NCI-H146 treated with DMSO at 0.1 percent for 48 hours (cell line): ENCODE measurements around the gene HSH2D.

ENCODE experiments used
- DNase-seq: peaks from one replicate; lab custom pipeline; 2025; ENCODE audit not compliant: unreplicated experiment; lab: John Stamatoyannopoulos, UW

Gene HSH2D

GRCh38 chr19:16191216-16191908 lies 47.9 kb downstream of the HSH2D start:
- DNase-seq, result no peak

GRCh38 chr19:16193466-16193865 lies 50.0 kb downstream of the HSH2D start:
- no peak for DNase-seq

GRCh38 chr19:16197188-16197621 lies 53.7 kb downstream of the HSH2D start:
- DNase-seq, result no peak

- DNase-seq, result peak; percentile 97
Observed at GRCh38 chr19:16197622-16198369, 54.3 kb downstream of the HSH2D start, which contains the start of gene AP1M1. Gene AP1M1 (plus strand): TSS chr19:16197911. CDS start chr19:16198027, 116 bp downstream.

- DNase-seq, result no peak
Observed at GRCh38 chr19:16198370-16198651, 54.8 kb downstream of the HSH2D start.

GRCh38 chr19:16199275-16199932 lies 55.9 kb downstream of the HSH2D start:
- no peak for DNase-seq

- no peak for DNase-seq
Observed at GRCh38 chr19:16200038-16201010, 56.8 kb downstream of the HSH2D start.

- no peak for DNase-seq
Observed at GRCh38 chr19:16201011-16201391, 57.5 kb downstream of the HSH2D start.

GRCh38 chr19:16202320-16203255 lies 59.1 kb downstream of the HSH2D start:
- no peak for DNase-seq

GRCh38 chr19:16203256-16204004 lies 59.9 kb downstream of the HSH2D start:
- DNase-seq, result peak; percentile 34

- no peak for DNase-seq
Observed at GRCh38 chr19:16204005-16204294, 60.5 kb downstream of the HSH2D start.

GRCh38 chr19:16205205-16206045 lies 61.9 kb downstream of the HSH2D start:
- DNase-seq, result no peak

GRCh38 chr19:16206046-16206605 lies 62.6 kb downstream of the HSH2D start:
- no peak for DNase-seq

GRCh38 chr19:16206637-16207036 lies 63.2 kb downstream of the HSH2D start:
- DNase-seq, result no peak

GRCh38 chr19:16207063-16207462 lies 63.6 kb downstream of the HSH2D start:
- no peak for DNase-seq

- no peak for DNase-seq
Observed at GRCh38 chr19:16207490-16208025, 64.1 kb downstream of the HSH2D start.
